GM12891 (cell line): ENCODE measurements around the gene ST3GAL4.

Source experiments
- POLR2A ChIP-seq: IDR thresholded peaks from 2 replicates; pipeline ENCODE4 v1.6.1; 2011; ENCODE audit warnings: low read depth, low read length, control low read depth
- POLR2AphosphoS5 ChIP-seq: IDR thresholded peaks from 2 replicates; pipeline ENCODE4 v1.6.1; 2011; ENCODE audit warnings: low read depth, low read length, control low read depth
- POU2F2 ChIP-seq: IDR thresholded peaks from 2 replicates; pipeline ENCODE4 v1.6.1; 2011; ENCODE audit warnings: low read depth, mild to moderate bottlenecking, control low read depth, low read length, moderate library complexity
- TAF1 ChIP-seq: IDR thresholded peaks from 2 replicates; pipeline ENCODE4 v1.6.1; 2011; ENCODE audit warnings: low read depth, low read length, control low read depth

DNA sequence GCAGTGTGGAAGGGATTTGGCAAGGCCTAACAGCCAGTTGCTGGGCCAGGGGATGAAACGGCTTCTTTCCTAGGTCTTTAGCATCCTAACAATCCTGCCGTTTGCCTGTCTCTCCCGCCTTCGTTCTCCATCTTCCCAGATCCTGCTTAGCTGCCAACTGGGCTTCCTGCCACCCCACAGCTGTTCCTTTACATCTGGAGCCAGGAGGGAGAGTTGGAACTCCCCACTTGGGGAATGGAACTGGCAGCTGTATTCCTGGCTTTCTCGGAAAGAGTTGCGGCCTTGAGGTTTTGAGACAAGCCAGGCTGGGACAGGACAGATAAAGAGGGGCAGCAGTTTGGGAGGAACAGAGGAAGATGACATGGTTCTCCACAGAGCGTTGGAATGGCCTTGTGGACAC lies 59.6 kb downstream of the ST3GAL4 start:
- TF ChIP-seq TAF1 (no peak), POLR2A (no peak), POU2F2 (no peak), POLR2AphosphoS5 (no peak)
